ENCODE results near the gene SUPT3H. TPM values are rescaled to one million over a fixed set of nuclear protein-coding genes. Genes with fewer than 3 reads are reported as not detected.

Gene SUPT3H
- polyA plus RNA-seq, 1 donor (not counting 4 experiments of a cell fraction or from before 2014, with no cell fraction given), result 7.6 TPM

- TF ChIP-seq CTCF (optimal IDR thresholded peaks at IDR 0.05 in 1 of 3, IDR thresholded peaks at IDR 0.05 in 1 of 3, conservative IDR thresholded peaks at IDR 0.05 in 1 of 3; ENCODE audit: extremely low read depth in 1 of 3, insufficient read depth in 2 of 3, low read length in 3 of 3) (no peak), EZH2 (IDR thresholded peaks at IDR 0.05; ENCODE audit: low read length) (no peak)
- Histone ChIP-seq H3K4me1 (ENCODE audit: control insufficient read depth, extremely low read depth, insufficient read depth, low read length) (no peaks in the 10 kb centered on the region), H3K4me3 (ENCODE audit: control insufficient read depth in 2 of 3, extremely low read depth in 1 of 3, insufficient read depth in 2 of 3, low read depth in 1 of 3, low read length in 3 of 3) (no peak overlapping the region), H3K27me3 (ENCODE audit: control insufficient read depth, extremely low read depth, insufficient read depth, low read length) (no peaks in the 10 kb centered on the region), H3K9me3 (ENCODE audit: control insufficient read depth, low read depth, low read length) (peaks cover 1% of the 10 kb centered on the region), H3K9me1 (ENCODE audit: control insufficient read depth, extremely low read depth, insufficient read depth, low read length) (no peaks in the 10 kb centered on the region), H3K9ac (ENCODE audit: control insufficient read depth, extremely low read depth, insufficient read depth, low read length) (no peak overlapping the region), H3K36me3 (ENCODE audit: control insufficient read depth in 2 of 2, extremely low read depth in 1 of 2, insufficient read depth in 2 of 2, low read length in 2 of 2) (no peaks in the 10 kb centered on the region), H3K27ac (ENCODE audit: control insufficient read depth, insufficient read depth, low read length) (no peak overlapping the region), H2AFZ (ENCODE audit: control insufficient read depth, low read length) (no peak overlapping the region), H3K4me2 (ENCODE audit: control insufficient read depth, extremely low read depth, insufficient read depth, low read depth, low read length) (no peak overlapping the region), H4K20me1 (ENCODE audit: control insufficient read depth, extremely low read depth, insufficient read depth, low read length) (no peaks in the 10 kb centered on the region), H3K79me2 (ENCODE audit: control insufficient read depth, insufficient read depth, low read length) (no peaks in the 10 kb centered on the region)
- DNase-seq (ENCODE audit: low read depth, low spot score) (no peak), FAIRE-seq (no peak)
- dilution Hi-C loops (cut with MboI; ENCODE audit: extremely low pct_ligation_motif_present, low sequenced_read_pairs), result no loop called here
These were observed 587.9 kb downstream of the SUPT3H start for GRCh38 chr6:44789806-44790205.

- no peak overlapping the region for H3K4me2 ChIP-seq (ENCODE audit: control insufficient read depth, extremely low read depth, insufficient read depth, low read depth, low read length)
- dilution Hi-C loops (cut with MboI; ENCODE audit: extremely low pct_ligation_motif_present, low sequenced_read_pairs), result no loop called here
- no peak for FAIRE-seq
These were observed 588.7 kb downstream of the SUPT3H start for GRCh38 chr6:44789061-44789460.

More at GRCh38 chr6:44789061-44789460, 588.7 kb downstream of the SUPT3H start:
- Histone ChIP-seq H3K79me2 (ENCODE audit: control insufficient read depth, insufficient read depth, low read length) (no peaks in the 10 kb centered on the region), H3K27ac (ENCODE audit: control insufficient read depth, insufficient read depth, low read length) (no peak overlapping the region), H3K4me3 (ENCODE audit: control insufficient read depth in 2 of 3, extremely low read depth in 1 of 3, insufficient read depth in 2 of 3, low read depth in 1 of 3, low read length in 3 of 3) (no peak overlapping the region), H3K27me3 (ENCODE audit: control insufficient read depth, extremely low read depth, insufficient read depth, low read length) (no peaks in the 10 kb centered on the region), H3K9me3 (ENCODE audit: control insufficient read depth, low read depth, low read length) (peaks cover 5% of the 10 kb centered on the region), H3K36me3 (ENCODE audit: control insufficient read depth in 2 of 2, extremely low read depth in 1 of 2, insufficient read depth in 2 of 2, low read length in 2 of 2) (no peaks in the 10 kb centered on the region), H3K9ac (ENCODE audit: control insufficient read depth, extremely low read depth, insufficient read depth, low read length) (no peak overlapping the region), H3K4me1 (ENCODE audit: control insufficient read depth, extremely low read depth, insufficient read depth, low read length) (no peaks in the 10 kb centered on the region), H2AFZ (ENCODE audit: control insufficient read depth, low read length) (no peak overlapping the region), H4K20me1 (ENCODE audit: control insufficient read depth, extremely low read depth, insufficient read depth, low read length) (no peaks in the 10 kb centered on the region), H3K9me1 (ENCODE audit: control insufficient read depth, extremely low read depth, insufficient read depth, low read length) (no peaks in the 10 kb centered on the region)
- DNase-seq (ENCODE audit: low read depth, low spot score), result no peak
- no peak for TF ChIP-seq EZH2 (IDR thresholded peaks at IDR 0.05; ENCODE audit: low read length)
- TF ChIP-seq CTCF (optimal IDR thresholded peaks at IDR 0.05 in 1 of 3, IDR thresholded peaks at IDR 0.05 in 1 of 3, conservative IDR thresholded peaks at IDR 0.05 in 1 of 3; ENCODE audit: extremely low read depth in 1 of 3, insufficient read depth in 2 of 3, low read length in 3 of 3), result no peak
